H9 (cell line): Measurements from ENCODE around the gene CASP14. TPM values are rescaled to one million over a fixed set of nuclear protein-coding genes. Genes with fewer than 3 reads are reported as not detected.

Source experiments
- DNase-seq: peaks from one replicate; pipeline ENCODE4 v3.0.0-alpha.2; 2017
- H2AFZ ChIP-seq: one replicate; pipeline ENCODE4 v1.6.1; 2013; ENCODE audit warnings: mild to moderate bottlenecking, low read length, control low read depth, moderate library complexity
- H2AK5ac ChIP-seq: 2 replicates; pipeline ENCODE4 v1.6.1; 2013; ENCODE audit warnings: low read length, control low read depth, mixed read lengths; ENCODE audit not compliant: insufficient read length
- H2BK120ac ChIP-seq: one replicate; pipeline ENCODE4 v1.6.1; 2013; ENCODE audit warnings: low read depth, mild to moderate bottlenecking, low read length, control low read depth, inconsistent platforms; ENCODE audit not compliant: poor library complexity, severe bottlenecking
- H2BK12ac ChIP-seq: 2 replicates; pipeline ENCODE4 v1.6.1; 2013; ENCODE audit warnings: low read length, control low read depth, mixed read lengths, low read depth; ENCODE audit not compliant: insufficient read length
- H2BK15ac ChIP-seq: 2 replicates; pipeline ENCODE4 v1.6.1; 2013; ENCODE audit warnings: low read depth, low read length, control low read depth
- H2BK20ac ChIP-seq: one replicate; pipeline ENCODE4 v1.6.1; 2013; ENCODE audit warnings: low read depth, mild to moderate bottlenecking, low read length, control low read depth, inconsistent platforms; ENCODE audit not compliant: poor library complexity, severe bottlenecking
- H2BK5ac ChIP-seq: 2 replicates; pipeline ENCODE4 v1.6.1; 2013; ENCODE audit warnings: low read length, control low read depth, mixed read lengths; ENCODE audit not compliant: insufficient read length
- H3K14ac ChIP-seq: 2 replicates; pipeline ENCODE4 v1.6.1; 2013; ENCODE audit warnings: low read length, control low read depth; ENCODE audit not compliant: insufficient read depth
- H3K18ac ChIP-seq: 2 replicates; pipeline ENCODE4 v1.6.1; 2013; ENCODE audit warnings: low read depth, mild to moderate bottlenecking, mixed read lengths, low read length, control low read depth; ENCODE audit not compliant: insufficient read length
- H3K23ac ChIP-seq: 2 replicates; pipeline ENCODE4 v1.6.1; 2013; ENCODE audit warnings: low read length, control low read depth, mixed read lengths, low read depth; ENCODE audit not compliant: insufficient read length
- H3K23me2 ChIP-seq: 2 replicates; pipeline ENCODE4 v1.6.1; 2013; ENCODE audit warnings: low read depth, mild to moderate bottlenecking, mixed read lengths, low read length, control low read depth; ENCODE audit not compliant: insufficient read length, poor library complexity, severe bottlenecking
- H3K27ac ChIP-seq: 2 replicates; pipeline ENCODE4 v1.5.1; 2013; ENCODE audit warnings: low read length, control low read depth, mixed read lengths, low read depth; ENCODE audit not compliant: insufficient read length
- H3K27me3 ChIP-seq: 2 replicates; pipeline ENCODE4 v1.6.1; 2013; ENCODE audit warnings: low read length, control low read depth, inconsistent platforms; ENCODE audit not compliant: insufficient read depth
- H3K4ac ChIP-seq: 2 replicates; pipeline ENCODE4 v1.6.1; 2013; ENCODE audit warnings: low read depth, mild to moderate bottlenecking, control low read depth, inconsistent platforms, low read length, moderate library complexity
- H3K4me1 ChIP-seq: 2 replicates; pipeline ENCODE4 v1.6.1; 2013; ENCODE audit warnings: low read length, control low read depth, inconsistent platforms; ENCODE audit not compliant: insufficient read depth
- H3K4me2 ChIP-seq: 2 replicates; pipeline ENCODE4 v1.6.1; 2013; ENCODE audit warnings: low read length, control low read depth, mixed read lengths; ENCODE audit not compliant: insufficient read length, insufficient read depth
- H3K56ac ChIP-seq: 2 replicates; pipeline ENCODE4 v1.6.1; 2013; ENCODE audit warnings: low read depth, mild to moderate bottlenecking, mixed read lengths, low read length, control low read depth; ENCODE audit not compliant: insufficient read length
- H3K79me1 ChIP-seq: 2 replicates; pipeline ENCODE4 v1.6.1; 2013; ENCODE audit warnings: low read depth, mild to moderate bottlenecking, moderate library complexity, low read length, control low read depth, inconsistent platforms; ENCODE audit not compliant: insufficient read depth, poor library complexity, severe bottlenecking
- H3K79me2 ChIP-seq: 2 replicates; pipeline ENCODE4 v1.6.1; 2013; ENCODE audit warnings: low read length, control low read depth, inconsistent platforms; ENCODE audit not compliant: insufficient read depth
- H3K9ac ChIP-seq: 2 replicates; pipeline ENCODE4 v1.6.1; 2013; ENCODE audit warnings: low read length, control low read depth, mixed read lengths; ENCODE audit not compliant: insufficient read length; ENCODE audit errors: extremely low read depth
- H3K9me3 ChIP-seq: one replicate; pipeline ENCODE4 v1.6.1; 2013; ENCODE audit warnings: low read depth, low read length, inconsistent platforms; ENCODE audit not compliant: control insufficient read depth
- H3T11ph ChIP-seq: one replicate; pipeline ENCODE4 v1.6.1; 2013; ENCODE audit warnings: mild to moderate bottlenecking, low read length, control low read depth, inconsistent platforms
- H4K20me1 ChIP-seq: one replicate; pipeline ENCODE4 v1.6.1; 2013; ENCODE audit not compliant: control insufficient read depth, insufficient read length, insufficient read depth
- H4K5ac ChIP-seq: 2 replicates; pipeline ENCODE4 v1.6.1; 2013; ENCODE audit warnings: low read depth, mild to moderate bottlenecking, mixed read lengths, low read length, control low read depth; ENCODE audit not compliant: insufficient read length
- H4K8ac ChIP-seq: replicated peaks from 2 replicates; pipeline ENCODE4 v1.6.1; 2013; ENCODE audit warnings: low read length, control low read depth, mixed read lengths, low read depth; ENCODE audit not compliant: insufficient read length
- H4K91ac ChIP-seq: 2 replicates; pipeline ENCODE4 v1.6.1; 2013; ENCODE audit warnings: low read depth, mild to moderate bottlenecking, moderate library complexity, mixed read lengths, low read length, control low read depth; ENCODE audit not compliant: insufficient read length
- H3K27ac Mint-ChIP-seq, 3 experiments: 2 replicates in 2 of 3; 3 replicates in 1 of 3; pipeline ENCODE4 v1.8.0; 2020 to 2021; ENCODE audit warnings: mixed read lengths in 3 of 3, mild to moderate bottlenecking in 1 of 3, moderate library complexity in 1 of 3
- H3K27me3 Mint-ChIP-seq: 2 replicates; pipeline ENCODE4 v1.8.0; 2021; ENCODE audit warnings: low read depth, mild to moderate bottlenecking, moderate library complexity, mixed read lengths
- H3K36me3 Mint-ChIP-seq, 3 experiments: 2 replicates in 2 of 3; 3 replicates in 1 of 3; pipeline ENCODE4 v1.8.0; 2020 to 2021; ENCODE audit warnings: low read depth in 3 of 3, mixed read lengths in 3 of 3; ENCODE audit not compliant: insufficient read depth in 1 of 3
- H3K4me1 Mint-ChIP-seq, 2 experiments: 2 replicates each; pipeline ENCODE4 v1.8.0; 2020; ENCODE audit warnings: mixed read lengths in 2 of 2
- H3K4me3 Mint-ChIP-seq, 2 experiments: 2 replicates in 1 of 2; 3 replicates in 1 of 2; pipeline ENCODE4 v1.8.0; 2020 to 2021; ENCODE audit warnings: mild to moderate bottlenecking in 2 of 2, mixed read lengths in 2 of 2, moderate library complexity in 1 of 2
- H3K9me3 Mint-ChIP-seq, 2 experiments: 2 replicates in 1 of 2; 3 replicates in 1 of 2; pipeline ENCODE4 v1.8.0; 2020; ENCODE audit warnings: mild to moderate bottlenecking in 2 of 2, mixed read lengths in 2 of 2, moderate library complexity in 1 of 2
- WGBS: extraction: QIAGEN DNeasy Blood & Tissue Kit; methylation state at CpG from one replicate; pipeline ENCODE4 v1.1.7; 2013; ENCODE audit warnings: missing lambda C conversion rate, low lambda C conversion rate, mixed read lengths; ENCODE audit not compliant: insufficient read length; ENCODE audit errors: extremely low coverage; 5-methylcytosine and 5-hydroxymethylcytosine counted together
- total RNA-seq: library from RNA; stranded (reverse); gene quantifications from 2 replicates; pipeline ENCODE4 v1.2.1, GENCODE V29; 2021
- TF ChIP-seq, protein P1 (sequence below): fragments of 200-600 bp; sonication (generic); conservative IDR thresholded peaks from 3 replicates; pipeline ENCODE4 v1.8.0; 2021; ENCODE audit warnings: antibody characterized with exemption, mild to moderate bottlenecking

Gene CASP14
- total RNA-seq, 1 experiment from 2014 or later: not detected

GRCh38 chr19:15021286-15022007, 27.8 kb upstream of the CASP14 start:
- H3K9me3 Mint-ChIP-seq: peaks cover 0 to 79% of the 10 kb centered on the region in 2 experiments; a peak in 2 of 5 replicates
- no peak overlapping the region for H3K4me3 Mint-ChIP-seq
- no peaks in the 10 kb centered on the region for H4K20me1 ChIP-seq
- no CpG with 5 or more reads among the region's 45 CpGs for WGBS
- no peak overlapping the region for H3K56ac ChIP-seq
- no peaks in the 10 kb centered on the region for H3K4me1 ChIP-seq
- no peak overlapping the region for H2BK20ac ChIP-seq
- TF ChIP-seq, protein P1, sequence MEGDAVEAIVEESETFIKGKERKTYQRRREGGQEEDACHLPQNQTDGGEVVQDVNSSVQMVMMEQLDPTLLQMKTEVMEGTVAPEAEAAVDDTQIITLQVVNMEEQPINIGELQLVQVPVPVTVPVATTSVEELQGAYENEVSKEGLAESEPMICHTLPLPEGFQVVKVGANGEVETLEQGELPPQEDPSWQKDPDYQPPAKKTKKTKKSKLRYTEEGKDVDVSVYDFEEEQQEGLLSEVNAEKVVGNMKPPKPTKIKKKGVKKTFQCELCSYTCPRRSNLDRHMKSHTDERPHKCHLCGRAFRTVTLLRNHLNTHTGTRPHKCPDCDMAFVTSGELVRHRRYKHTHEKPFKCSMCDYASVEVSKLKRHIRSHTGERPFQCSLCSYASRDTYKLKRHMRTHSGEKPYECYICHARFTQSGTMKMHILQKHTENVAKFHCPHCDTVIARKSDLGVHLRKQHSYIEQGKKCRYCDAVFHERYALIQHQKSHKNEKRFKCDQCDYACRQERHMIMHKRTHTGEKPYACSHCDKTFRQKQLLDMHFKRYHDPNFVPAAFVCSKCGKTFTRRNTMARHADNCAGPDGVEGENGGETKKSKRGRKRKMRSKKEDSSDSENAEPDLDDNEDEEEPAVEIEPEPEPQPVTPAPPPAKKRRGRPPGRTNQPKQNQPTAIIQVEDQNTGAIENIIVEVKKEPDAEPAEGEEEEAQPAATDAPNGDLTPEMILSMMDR: no peak
- no peaks in the 10 kb centered on the region for H3K4me1 Mint-ChIP-seq
- H3K27ac ChIP-seq: no peak overlapping the region
- no peak overlapping the region for H4K5ac ChIP-seq
- H3K14ac ChIP-seq: no peak overlapping the region
- peaks cover 16% of the 10 kb centered on the region for H3K27me3 Mint-ChIP-seq
- peaks cover 0 to 12% (median 0%) of the 10 kb centered on the region in 3 experiments; a peak in 2 of 7 replicates for H3K36me3 Mint-ChIP-seq
- H4K91ac ChIP-seq: no peak overlapping the region
- H2BK15ac ChIP-seq: no peak overlapping the region; the same call in 1 of the 2 replicates
- no peak for DNase-seq
- H3K4me2 ChIP-seq: no peak overlapping the region
- H2BK12ac ChIP-seq: no peak overlapping the region
- no peak overlapping the region for H2AFZ ChIP-seq
- H3K4ac ChIP-seq: no peak overlapping the region
- no peak overlapping the region for H4K8ac ChIP-seq
- no peak overlapping the region for H3K23ac ChIP-seq
- no peak overlapping the region for H2BK120ac ChIP-seq
- H3K9ac ChIP-seq: no peak overlapping the region
- no peaks in the 10 kb centered on the region for H3K23me2 ChIP-seq
- H3K27me3 ChIP-seq: no peaks in the 10 kb centered on the region
- H2BK5ac ChIP-seq: no peak overlapping the region
- H3K79me1 ChIP-seq: no peaks in the 10 kb centered on the region
- H3K79me2 ChIP-seq: no peaks in the 10 kb centered on the region
- no peak overlapping the region for H2AK5ac ChIP-seq
- H3K9me3 ChIP-seq: no peaks in the 10 kb centered on the region
- H3K18ac ChIP-seq: no peak overlapping the region
- H3K27ac Mint-ChIP-seq: no peak overlapping the region
- H3T11ph ChIP-seq: no peak overlapping the region
